OCI-LY1 (cell line): Measurements from ENCODE around the gene HTRA3.

ENCODE experiments used
- H2AFZ ChIP-seq: fragments of 200-600 bp; sonication (generic), shearing (Covaris generic); 2 replicates; pipeline ENCODE4 v1.6.0; 2014; ENCODE audit warnings: antibody characterized with exemption, mild to moderate bottlenecking, low read length
- H3F3A ChIP-seq: fragments of 200-600 bp; sonication (generic), shearing (Covaris generic); 2 replicates; pipeline ENCODE4 v1.6.0; 2014; ENCODE audit warnings: mild to moderate bottlenecking, antibody characterized with exemption, low read length, moderate library complexity; ENCODE audit not compliant: insufficient read depth
- H3K27ac ChIP-seq: fragments of 200-600 bp; sonication (generic); 2 replicates; pipeline ENCODE4 v1.5.1; 2014; ENCODE audit warnings: low read length, mixed run types, mild to moderate bottlenecking, low read depth; ENCODE audit not compliant: poor library complexity, severe bottlenecking
- H3K27me3 ChIP-seq: fragments of 200-600 bp; sonication (generic); 2 replicates; pipeline ENCODE4 v1.6.0; 2014; ENCODE audit warnings: antibody characterized with exemption, mild to moderate bottlenecking, low read length, moderate library complexity; ENCODE audit not compliant: insufficient read depth
- H3K36me3 ChIP-seq: fragments of 200-600 bp; sonication (generic); 2 replicates; pipeline ENCODE4 v1.6.1; 2014; ENCODE audit warnings: mild to moderate bottlenecking, antibody characterized with exemption, low read length, moderate library complexity, mixed read lengths; ENCODE audit not compliant: insufficient read depth
- H3K4me1 ChIP-seq: fragments of 200-600 bp; sonication (generic); 2 replicates; pipeline ENCODE4 v1.5.1; 2014; ENCODE audit warnings: mild to moderate bottlenecking, low read length, moderate library complexity; ENCODE audit not compliant: insufficient read depth, severe bottlenecking
- H3K4me2 ChIP-seq: fragments of 200-600 bp; sonication (generic), shearing (Covaris generic); 2 replicates; pipeline ENCODE4 v1.6.1; 2014; ENCODE audit warnings: low read length
- H3K4me3 ChIP-seq: fragments of 200-600 bp; sonication (generic); 2 replicates; pipeline ENCODE4 v1.5.1; 2014; ENCODE audit warnings: low read length, low read depth, mild to moderate bottlenecking, mixed read lengths; ENCODE audit not compliant: poor library complexity, severe bottlenecking
- H3K79me2 ChIP-seq: fragments of 200-600 bp; shearing (Covaris generic); 2 replicates; pipeline ENCODE4 v1.6.1; 2016; ENCODE audit warnings: mixed run types, low read length, mixed read lengths; ENCODE audit not compliant: insufficient read depth
- H3K9ac ChIP-seq: fragments of 200-600 bp; sonication (generic), shearing (Covaris generic); 2 replicates; pipeline ENCODE4 v1.6.1; 2014; ENCODE audit warnings: mild to moderate bottlenecking, low read length, mixed read lengths
- H3K9me2 ChIP-seq: fragments of 200-600 bp; sonication (generic), shearing (Covaris generic); 2 replicates; pipeline ENCODE4 v1.6.1; 2014; ENCODE audit warnings: low read depth, mild to moderate bottlenecking, low read length, mixed read lengths
- H3K9me3 ChIP-seq: fragments of 200-600 bp; shearing (Covaris generic); 2 replicates; pipeline ENCODE4 v1.6.1; 2014; ENCODE audit warnings: low read length, mixed read lengths
- H4K20me1 ChIP-seq: fragments of 200-600 bp; sonication (generic), shearing (Covaris generic); 2 replicates; pipeline ENCODE4 v1.6.0; 2016; ENCODE audit warnings: mild to moderate bottlenecking, low read length; ENCODE audit not compliant: insufficient read depth
- EZH2 ChIP-seq: fragments of 200-600 bp; sonication (generic), shearing (Covaris generic); IDR thresholded peaks from 2 replicates; pipeline ENCODE4 v1.8.0; 2017; ENCODE audit warnings: borderline replicate concordance, mixed run types, mild to moderate bottlenecking, antibody characterized with exemption, low read length, moderate library complexity, mixed read lengths
- TF ChIP-seq, protein P1 (sequence below): fragments of 200-600 bp; sonication (generic), shearing (Covaris generic); IDR thresholded peaks from 2 replicates; pipeline ENCODE4 v1.5.1; 2017; ENCODE audit warnings: mild to moderate bottlenecking, antibody characterized with exemption, low read length, moderate library complexity, mixed read lengths

HTRA3 gene

DNA sequence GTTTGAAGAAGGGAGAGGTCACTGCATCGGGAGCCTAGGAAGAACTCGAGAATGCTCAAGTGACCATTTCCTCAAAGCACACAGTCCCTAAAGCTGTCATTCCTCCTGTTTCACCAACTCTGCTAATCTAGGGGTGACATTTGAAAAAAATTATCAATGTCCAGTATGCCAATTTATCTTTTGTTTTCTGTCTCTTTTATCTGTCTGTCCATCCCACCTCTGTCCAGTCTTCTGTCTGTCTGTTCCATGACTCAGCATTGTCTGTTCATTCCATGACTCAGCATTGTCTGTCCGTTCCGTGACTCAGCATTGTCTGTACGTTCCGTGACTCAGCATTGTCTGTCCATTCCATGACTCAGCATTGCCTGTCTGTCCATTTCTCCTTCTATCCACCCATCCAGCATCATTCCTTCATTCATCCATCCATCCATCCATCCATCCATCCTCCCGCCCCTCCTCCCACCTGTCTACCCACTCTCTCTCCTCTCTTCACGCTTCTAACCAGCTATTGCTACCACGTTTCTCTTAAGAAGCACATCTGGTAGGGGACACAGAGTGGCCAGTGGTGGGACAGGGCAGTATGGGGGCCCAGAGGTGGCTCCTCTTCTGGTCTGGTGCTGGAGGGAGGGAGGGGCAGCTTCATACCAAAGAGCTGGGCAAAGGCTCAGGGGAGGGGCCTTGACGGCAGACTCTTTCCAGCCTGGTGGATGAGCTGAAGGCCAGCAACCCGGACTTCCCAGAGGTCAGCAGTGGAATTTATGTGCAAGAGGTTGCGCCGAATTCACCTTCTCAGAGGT lies 34.1 kb downstream of the HTRA3 start:
- Histone ChIP-seq H3K4me3 (no peak overlapping the region), H3K9ac (no peak overlapping the region), H2AFZ (no peak overlapping the region), H4K20me1 (no peaks in the 10 kb centered on the region), H3K9me2 (no peaks in the 10 kb centered on the region), H3K9me3 (no peaks in the 10 kb centered on the region), H3K36me3 (no peaks in the 10 kb centered on the region; the same call in 1 of the 2 replicates), H3K4me1 (no peaks in the 10 kb centered on the region), H3K79me2 (no peaks in the 10 kb centered on the region), H3K27ac (no peak overlapping the region), H3F3A (no peaks in the 10 kb centered on the region), H3K27me3 (no peaks in the 10 kb centered on the region), H3K4me2 (no peak overlapping the region)
- no peak for TF ChIP-seq EZH2
- TF ChIP-seq, protein P1, sequence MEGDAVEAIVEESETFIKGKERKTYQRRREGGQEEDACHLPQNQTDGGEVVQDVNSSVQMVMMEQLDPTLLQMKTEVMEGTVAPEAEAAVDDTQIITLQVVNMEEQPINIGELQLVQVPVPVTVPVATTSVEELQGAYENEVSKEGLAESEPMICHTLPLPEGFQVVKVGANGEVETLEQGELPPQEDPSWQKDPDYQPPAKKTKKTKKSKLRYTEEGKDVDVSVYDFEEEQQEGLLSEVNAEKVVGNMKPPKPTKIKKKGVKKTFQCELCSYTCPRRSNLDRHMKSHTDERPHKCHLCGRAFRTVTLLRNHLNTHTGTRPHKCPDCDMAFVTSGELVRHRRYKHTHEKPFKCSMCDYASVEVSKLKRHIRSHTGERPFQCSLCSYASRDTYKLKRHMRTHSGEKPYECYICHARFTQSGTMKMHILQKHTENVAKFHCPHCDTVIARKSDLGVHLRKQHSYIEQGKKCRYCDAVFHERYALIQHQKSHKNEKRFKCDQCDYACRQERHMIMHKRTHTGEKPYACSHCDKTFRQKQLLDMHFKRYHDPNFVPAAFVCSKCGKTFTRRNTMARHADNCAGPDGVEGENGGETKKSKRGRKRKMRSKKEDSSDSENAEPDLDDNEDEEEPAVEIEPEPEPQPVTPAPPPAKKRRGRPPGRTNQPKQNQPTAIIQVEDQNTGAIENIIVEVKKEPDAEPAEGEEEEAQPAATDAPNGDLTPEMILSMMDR, result no peak

DNA sequence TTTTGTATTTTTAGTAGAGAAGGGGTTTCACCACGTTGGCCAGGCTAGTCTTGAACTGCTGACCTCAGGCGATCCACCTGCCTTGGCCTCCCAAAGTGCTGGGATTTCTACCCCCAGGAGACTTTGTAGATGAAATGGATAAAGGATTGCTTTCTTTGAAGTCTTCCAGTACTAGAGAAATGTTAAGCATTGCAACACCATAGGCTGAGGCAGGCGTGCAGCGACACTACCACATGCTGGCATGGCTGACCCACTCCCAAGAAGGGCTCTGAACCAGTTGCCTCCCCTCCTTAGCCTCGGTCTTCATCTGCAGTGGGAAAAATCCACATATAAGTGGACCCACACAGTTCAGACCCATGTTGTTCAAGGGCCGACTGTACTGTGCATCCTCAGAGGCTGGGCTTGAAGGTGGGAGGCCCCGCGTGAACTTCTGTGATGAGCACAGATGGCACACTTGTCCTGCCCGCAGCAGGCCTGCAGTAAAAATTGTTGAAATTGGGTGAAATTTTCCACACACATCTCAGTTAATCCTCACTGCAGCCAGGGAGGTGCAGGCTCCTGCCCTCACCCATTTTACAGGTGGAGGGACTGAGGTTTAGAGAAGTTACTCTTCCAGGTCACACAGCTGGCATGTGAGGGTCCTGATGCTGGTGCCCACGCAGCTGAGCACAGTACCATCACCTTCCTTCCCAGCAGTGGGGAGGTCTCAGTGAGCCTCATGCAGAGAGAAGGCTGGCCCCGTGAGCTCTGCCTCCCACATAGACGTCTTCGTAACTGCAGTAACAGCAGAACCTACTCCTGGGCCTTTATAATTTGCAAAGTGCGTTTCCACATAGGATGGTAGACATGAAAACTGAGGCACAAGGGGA lies 35.5 kb downstream of the HTRA3 start:
- Histone ChIP-seq H3F3A (no peaks in the 10 kb centered on the region), H3K27ac (no peak overlapping the region), H3K4me3 (no peak overlapping the region), H3K9ac (no peak overlapping the region), H3K27me3 (no peaks in the 10 kb centered on the region), H3K9me3 (no peaks in the 10 kb centered on the region), H4K20me1 (no peaks in the 10 kb centered on the region), H3K9me2 (no peaks in the 10 kb centered on the region), H3K4me1 (peaks cover 10% of the 10 kb centered on the region), H3K36me3 (no peaks in the 10 kb centered on the region; the same call in 1 of the 2 replicates), H2AFZ (no peak overlapping the region), H3K79me2 (no peaks in the 10 kb centered on the region), H3K4me2 (no peak overlapping the region)
- TF ChIP-seq EZH2, result no peak
- TF ChIP-seq, protein P1, result no peak

DNA sequence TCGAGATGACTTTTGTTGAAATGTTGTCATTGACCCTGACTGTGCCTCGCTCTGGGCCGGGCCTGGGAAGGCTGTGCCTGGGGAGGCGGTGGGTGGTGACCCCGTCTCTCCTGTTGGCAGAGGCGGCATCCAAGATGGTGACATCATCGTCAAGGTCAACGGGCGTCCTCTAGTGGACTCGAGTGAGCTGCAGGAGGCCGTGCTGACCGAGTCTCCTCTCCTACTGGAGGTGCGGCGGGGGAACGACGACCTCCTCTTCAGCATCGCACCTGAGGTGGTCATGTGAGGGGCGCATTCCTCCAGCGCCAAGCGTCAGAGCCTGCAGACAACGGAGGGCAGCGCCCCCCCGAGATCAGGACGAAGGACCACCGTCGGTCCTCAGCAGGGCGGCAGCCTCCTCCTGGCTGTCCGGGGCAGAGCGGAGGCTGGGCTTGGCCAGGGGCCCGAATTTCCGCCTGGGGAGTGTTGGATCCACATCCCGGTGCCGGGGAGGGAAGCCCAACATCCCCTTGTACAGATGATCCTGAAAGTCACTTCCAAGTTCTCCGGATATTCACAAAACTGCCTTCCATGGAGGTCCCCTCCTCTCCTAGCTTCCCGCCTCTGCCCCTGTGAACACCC lies 36.4 kb downstream of the HTRA3 start:
- H2AFZ ChIP-seq, result no peak overlapping the region
- H4K20me1 ChIP-seq, result no peaks in the 10 kb centered on the region
- H3K9me2 ChIP-seq, result no peaks in the 10 kb centered on the region
- H3K36me3 ChIP-seq, result no peaks in the 10 kb centered on the region; the same call in 1 of the 2 replicates
- no peak for TF ChIP-seq EZH2
- no peaks in the 10 kb centered on the region for H3K9me3 ChIP-seq
- H3K79me2 ChIP-seq, result no peaks in the 10 kb centered on the region
- no peaks in the 10 kb centered on the region for H3F3A ChIP-seq
- H3K27me3 ChIP-seq, result no peaks in the 10 kb centered on the region
- peaks cover 18% of the 10 kb centered on the region for H3K4me1 ChIP-seq
- H3K4me3 ChIP-seq, result no peak overlapping the region
- H3K4me2 ChIP-seq, result no peak overlapping the region
- no peak overlapping the region for H3K27ac ChIP-seq
- H3K9ac ChIP-seq, result no peak overlapping the region
